ENCODE data around the gene MRAP.

The MRAP gene

GRCh38 chr21:32332463-32332951, 33.9 kb downstream of the MRAP start:
- TF ChIP-seq MYC (IDR thresholded peaks at IDR 0.05; ENCODE audit: low read depth, low read length) (no peak), POLR2A (IDR thresholded peaks at IDR 0.05; ENCODE audit: extremely low read depth, insufficient read length) (no peak)
- TF ChIP-seq, protein P1, sequence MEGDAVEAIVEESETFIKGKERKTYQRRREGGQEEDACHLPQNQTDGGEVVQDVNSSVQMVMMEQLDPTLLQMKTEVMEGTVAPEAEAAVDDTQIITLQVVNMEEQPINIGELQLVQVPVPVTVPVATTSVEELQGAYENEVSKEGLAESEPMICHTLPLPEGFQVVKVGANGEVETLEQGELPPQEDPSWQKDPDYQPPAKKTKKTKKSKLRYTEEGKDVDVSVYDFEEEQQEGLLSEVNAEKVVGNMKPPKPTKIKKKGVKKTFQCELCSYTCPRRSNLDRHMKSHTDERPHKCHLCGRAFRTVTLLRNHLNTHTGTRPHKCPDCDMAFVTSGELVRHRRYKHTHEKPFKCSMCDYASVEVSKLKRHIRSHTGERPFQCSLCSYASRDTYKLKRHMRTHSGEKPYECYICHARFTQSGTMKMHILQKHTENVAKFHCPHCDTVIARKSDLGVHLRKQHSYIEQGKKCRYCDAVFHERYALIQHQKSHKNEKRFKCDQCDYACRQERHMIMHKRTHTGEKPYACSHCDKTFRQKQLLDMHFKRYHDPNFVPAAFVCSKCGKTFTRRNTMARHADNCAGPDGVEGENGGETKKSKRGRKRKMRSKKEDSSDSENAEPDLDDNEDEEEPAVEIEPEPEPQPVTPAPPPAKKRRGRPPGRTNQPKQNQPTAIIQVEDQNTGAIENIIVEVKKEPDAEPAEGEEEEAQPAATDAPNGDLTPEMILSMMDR (IDR thresholded peaks at IDR 0.05; ENCODE audit: low read depth, low read length): no peak
- TF ChIP-seq, protein P2, sequence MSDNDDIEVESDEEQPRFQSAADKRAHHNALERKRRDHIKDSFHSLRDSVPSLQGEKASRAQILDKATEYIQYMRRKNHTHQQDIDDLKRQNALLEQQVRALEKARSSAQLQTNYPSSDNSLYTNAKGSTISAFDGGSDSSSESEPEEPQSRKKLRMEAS (IDR thresholded peaks at IDR 0.05; ENCODE audit: low read depth, low read length): no peak
- no peak for DNase-seq (ENCODE audit: low read depth)
- no peak overlapping the region for H3K4me3 ChIP-seq (ENCODE audit: low read depth, low read length)

GRCh38 chr21:32333953-32334673, 35.5 kb downstream of the MRAP start:
- DNase-seq (ENCODE audit: low read depth): no peak
- TF ChIP-seq, protein P2 (IDR thresholded peaks at IDR 0.05; ENCODE audit: low read depth, low read length): no peak
- TF ChIP-seq POLR2A (IDR thresholded peaks at IDR 0.05; ENCODE audit: extremely low read depth, insufficient read length): no peak
- TF ChIP-seq, protein P1 (IDR thresholded peaks at IDR 0.05; ENCODE audit: low read depth, low read length): no peak
- no peak for TF ChIP-seq MYC (IDR thresholded peaks at IDR 0.05; ENCODE audit: low read depth, low read length)
- no peak overlapping the region for H3K4me3 ChIP-seq (ENCODE audit: low read depth, low read length)

DNA sequence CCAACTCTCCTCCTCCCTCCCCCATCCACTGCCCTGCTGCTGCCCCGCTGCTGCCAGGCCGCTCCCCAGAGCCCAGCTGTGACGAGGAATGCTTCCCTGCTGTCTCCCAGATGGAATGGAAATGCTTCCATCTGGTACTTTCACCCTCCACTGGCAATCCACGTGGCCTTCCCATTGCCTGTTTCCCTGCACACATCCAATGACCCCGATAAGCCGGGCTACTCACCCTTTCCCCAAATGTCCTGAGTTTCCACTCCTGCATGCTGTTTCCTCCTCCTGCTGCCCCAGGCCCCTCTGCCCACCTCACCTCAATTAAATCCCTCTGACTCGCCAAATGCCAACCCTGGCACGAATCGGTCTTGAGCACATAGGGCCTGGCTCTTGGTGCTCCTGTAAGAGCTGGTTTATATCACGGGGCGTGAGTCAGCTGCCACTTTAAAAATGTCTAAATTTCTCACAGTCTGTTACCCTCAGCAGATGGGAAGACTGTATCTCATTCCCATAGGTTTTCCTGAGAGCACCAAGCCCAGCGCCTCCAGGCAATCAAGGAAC, 36.4 kb downstream of the MRAP start:
- no peak for DNase-seq (ENCODE audit: low read depth)
- no peak overlapping the region for H3K4me3 ChIP-seq (ENCODE audit: low read depth, low read length)
- TF ChIP-seq, protein P1 (IDR thresholded peaks at IDR 0.05; ENCODE audit: low read depth, low read length): no peak

DNA sequence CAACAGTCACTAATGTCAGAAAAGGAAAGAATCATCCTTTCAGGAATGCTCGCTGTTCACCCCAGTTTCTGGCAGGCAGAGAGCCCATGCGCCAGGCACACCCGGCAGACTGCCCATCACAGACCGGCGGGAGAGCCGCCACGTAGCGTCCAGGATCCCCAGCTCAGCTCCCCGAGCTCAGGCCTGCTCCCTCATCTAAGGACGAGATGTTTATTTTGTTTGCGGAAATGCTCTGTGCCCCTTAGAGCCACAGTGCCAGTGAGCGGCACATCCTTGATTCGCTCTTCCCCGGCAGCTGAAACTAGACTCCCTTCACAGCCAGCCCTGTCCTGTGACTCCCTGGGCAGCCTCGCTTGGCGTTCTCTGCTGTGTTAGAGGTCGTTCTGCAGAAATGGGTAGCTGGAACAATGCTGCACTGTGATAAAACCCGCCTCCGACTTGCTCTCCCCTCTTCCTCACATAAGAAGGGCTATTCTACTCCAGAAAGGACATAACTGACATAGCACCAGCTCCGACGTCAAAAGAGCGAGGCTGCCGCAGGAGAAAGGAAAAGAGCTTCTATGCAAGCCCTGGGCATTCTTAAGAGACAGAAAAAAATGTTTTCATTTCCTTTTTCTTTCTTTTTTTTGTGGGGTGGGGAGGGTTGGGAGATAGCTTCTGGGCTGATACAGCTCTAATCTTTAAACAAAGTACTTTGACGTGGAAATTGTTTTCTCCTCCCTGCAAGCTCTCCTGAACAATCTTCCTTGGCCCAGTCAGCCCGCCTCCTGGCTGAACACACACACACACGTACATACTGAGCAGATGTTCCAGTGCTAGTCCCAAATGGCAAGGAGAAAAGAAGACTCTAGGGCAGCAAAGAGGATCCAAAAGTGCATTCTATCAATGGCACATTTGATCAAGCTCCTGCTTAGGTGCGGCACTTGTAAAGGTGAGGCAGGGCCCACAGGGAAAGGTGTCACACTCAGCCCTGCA, 37.2 kb downstream of the MRAP start:
- H3K4me3 ChIP-seq (ENCODE audit: low read depth, low read length): no peak overlapping the region
- no peak for TF ChIP-seq POLR2A (IDR thresholded peaks at IDR 0.05; ENCODE audit: extremely low read depth, insufficient read length)
- DNase-seq (ENCODE audit: low read depth): no peak

GRCh38 chr21:32336711-32337110, 38.1 kb downstream of the MRAP start:
- no peak for DNase-seq (ENCODE audit: low read depth)
- H3K4me3 ChIP-seq (ENCODE audit: low read depth, low read length): no peak overlapping the region
- TF ChIP-seq, protein P2 (IDR thresholded peaks at IDR 0.05; ENCODE audit: low read depth, low read length): no peak

GRCh38 chr21:32337206-32337605, 38.6 kb downstream of the MRAP start:
- no peak for DNase-seq (ENCODE audit: low read depth)
- H3K4me3 ChIP-seq (ENCODE audit: low read depth, low read length): no peak overlapping the region
- no peak for TF ChIP-seq POLR2A (IDR thresholded peaks at IDR 0.05; ENCODE audit: extremely low read depth, insufficient read length)
- TF ChIP-seq, protein P2 (IDR thresholded peaks at IDR 0.05; ENCODE audit: low read depth, low read length): no peak

DNA sequence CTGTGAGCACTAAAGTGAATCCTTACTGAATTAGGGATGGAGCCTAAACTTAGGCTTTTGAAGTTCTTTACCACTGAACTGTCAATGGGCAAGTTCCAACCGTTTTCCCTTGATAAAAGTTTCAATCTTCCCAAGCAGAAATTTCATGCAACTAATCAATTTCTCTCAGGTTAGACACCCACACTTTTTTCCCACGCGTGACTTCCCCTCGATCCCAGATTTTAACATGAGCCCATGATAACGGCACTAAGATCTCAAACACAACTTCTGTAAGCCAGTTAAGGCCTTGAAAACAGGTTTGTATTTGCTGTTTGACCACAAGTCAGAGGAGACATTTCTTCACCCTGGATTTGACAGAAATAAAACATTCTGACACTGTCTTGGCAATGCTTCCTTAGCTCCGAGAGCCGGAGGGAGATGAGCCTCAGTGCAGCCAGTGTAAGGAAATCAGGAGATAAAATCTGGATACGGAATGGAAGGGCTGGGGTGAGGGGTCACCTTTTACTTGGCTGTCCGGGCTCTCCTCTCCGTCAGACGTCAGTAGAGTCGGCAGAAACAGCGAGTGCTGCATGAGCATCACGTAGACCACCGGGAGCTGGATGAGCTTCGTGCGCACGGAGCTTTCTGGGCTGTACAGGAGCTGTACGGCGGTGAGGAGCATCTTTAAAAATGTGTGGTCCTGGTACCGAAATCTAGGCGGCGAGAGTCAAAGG, 39.7 kb downstream of the MRAP start:
- H3K4me3 ChIP-seq (ENCODE audit: low read depth, low read length): no peak overlapping the region
- TF ChIP-seq, protein P2 (IDR thresholded peaks at IDR 0.05; ENCODE audit: low read depth, low read length): no peak
- TF ChIP-seq, protein P1 (IDR thresholded peaks at IDR 0.05; ENCODE audit: low read depth, low read length): no peak
- TF ChIP-seq POLR2A (IDR thresholded peaks at IDR 0.05; ENCODE audit: extremely low read depth, insufficient read length): no peak
- TF ChIP-seq MYC (IDR thresholded peaks at IDR 0.05; ENCODE audit: low read depth, low read length): no peak
- no peak for DNase-seq (ENCODE audit: low read depth)

Data from NB4 (cell line).